SH-SY5Y (cell line): ENCODE measurements around the gene UNC93A.

Experiments used
- GATA2 ChIP-seq: IDR thresholded peaks from 2 replicates; pipeline ENCODE4 v1.6.1; 2011; ENCODE audit warnings: mild to moderate bottlenecking, low read depth, low read length
- GATA3 ChIP-seq: IDR thresholded peaks from 2 replicates; pipeline ENCODE4 v1.6.1; 2011; ENCODE audit warnings: low read depth, mild to moderate bottlenecking, low read length, moderate library complexity

DNA sequence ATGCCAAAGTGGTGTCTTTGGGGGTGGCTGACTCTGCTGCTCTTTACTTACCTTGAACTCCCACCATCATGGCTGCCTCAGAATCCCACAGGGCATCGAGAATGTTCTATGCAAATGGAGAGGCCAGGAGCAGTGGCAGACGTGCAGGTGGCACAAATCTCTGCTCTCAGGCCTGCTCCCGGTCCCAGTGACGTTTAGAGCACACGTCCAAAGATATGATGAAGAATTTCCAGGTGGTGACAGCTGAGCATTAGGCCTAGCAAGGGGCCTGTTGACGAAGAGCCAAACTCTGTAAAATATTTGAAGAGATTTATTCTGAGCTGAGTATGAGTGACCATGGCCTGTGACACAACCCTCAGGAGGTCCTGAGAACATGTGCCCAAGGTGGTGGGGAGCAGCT is 19.0 kb upstream of the UNC93A start:
- TF ChIP-seq GATA2 (no peak), GATA3 (no peak)
